ENCODE data around the gene AUTS2. TPM values are rescaled to one million over a fixed set of nuclear protein-coding genes. Genes with fewer than 3 reads are reported as not detected.

The AUTS2 gene
- total RNA-seq, 6 experiments from 2014 or later, result 10.4 to 32.0 (median 19.3) TPM

DNA sequence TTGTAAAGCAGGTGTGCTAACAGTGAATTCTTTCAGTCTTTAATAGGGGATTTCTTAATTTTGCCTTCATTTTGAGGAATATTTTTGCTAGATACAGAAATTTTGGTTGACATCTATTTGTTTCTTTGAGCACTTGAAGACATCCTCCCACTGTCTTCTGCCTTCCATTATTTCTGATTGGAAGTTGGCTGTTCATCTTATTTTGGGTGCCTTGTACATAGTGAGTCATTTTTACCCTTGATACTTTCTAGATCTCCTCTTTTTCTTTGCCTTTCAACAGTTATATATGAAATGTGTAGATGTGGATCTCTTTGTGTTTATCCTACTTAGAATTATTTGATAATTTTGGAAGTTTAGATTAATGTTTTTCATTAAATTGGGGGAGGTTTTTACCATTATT is 631.0 kb downstream of the AUTS2 start:
- H3K4me3 ChIP-seq, result no peak overlapping the region
- H3K27ac ChIP-seq, result no peak overlapping the region
- ATAC-seq, result no peak
- no peaks in the 10 kb centered on the region for H3K36me3 ChIP-seq
- no peak for DNase-seq
- H3K4me1 ChIP-seq, result no peaks in the 10 kb centered on the region
- no peaks in the 10 kb centered on the region for H3K27me3 ChIP-seq
- intact Hi-C loops (cut with DNase I), result no loop called here
- no peak for TF ChIP-seq POLR2A (IDR thresholded peaks at IDR 0.05)
- peaks cover 0 to 12% (median 0%) of the 10 kb centered on the region in 4 donors for H3K9me3 ChIP-seq

DNA sequence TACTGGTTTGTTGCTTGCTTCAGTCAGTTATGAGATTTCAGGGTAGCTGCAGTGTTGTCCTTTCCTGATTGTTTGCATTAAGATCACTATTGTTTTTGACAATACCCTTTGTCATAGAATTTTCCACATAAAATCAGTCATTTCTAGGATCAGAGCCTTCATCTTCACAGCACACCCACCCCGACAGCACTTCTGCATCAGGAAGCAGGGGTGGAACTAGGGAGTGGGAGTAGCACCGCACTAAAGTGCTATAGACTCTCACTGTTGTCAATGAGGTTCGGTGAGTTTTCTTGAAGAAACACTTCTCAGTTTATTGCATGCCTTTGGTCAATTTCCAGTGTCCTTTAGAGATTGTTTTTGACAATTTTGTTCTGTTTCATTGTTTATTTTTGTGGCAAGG is 632.5 kb downstream of the AUTS2 start:
- DNase-seq (no peak), ATAC-seq (no peak)
- H3K4me3 ChIP-seq, result no peak overlapping the region
- no peaks in the 10 kb centered on the region for H3K27me3 ChIP-seq
- TF ChIP-seq CTCF (IDR thresholded peaks at IDR 0.05) (no peak), POLR2A (IDR thresholded peaks at IDR 0.05) (no peak)
- H3K36me3 ChIP-seq, result no peaks in the 10 kb centered on the region
- peaks cover 0 to 12% (median 0%) of the 10 kb centered on the region in 4 donors for H3K9me3 ChIP-seq
- H3K4me1 ChIP-seq, result no peaks in the 10 kb centered on the region
- WGBS (ENCODE audit: insufficient coverage, low coverage, low lambda C conversion rate, missing lambda C conversion rate), result 84% methylated on average over 3 of the region's 3 CpGs
- H3K27ac ChIP-seq, result no peak overlapping the region
- intact Hi-C loops (cut with DNase I), result no loop called here

- 89% methylated on average over 5 of the region's 5 CpGs for whole genome bisulfite sequencing (ENCODE audit: insufficient coverage, low coverage, low lambda C conversion rate, missing lambda C conversion rate)
- intact Hi-C loops (cut with DNase I), result no loop called here
- DNase-seq (no peak), ATAC-seq (no peak)
- Histone ChIP-seq H3K36me3 (no peaks in the 10 kb centered on the region), H3K27ac (no peak overlapping the region), H3K4me1 (no peaks in the 10 kb centered on the region), H3K9me3 (peaks cover 0 to 12% (median 0%) of the 10 kb centered on the region in 4 donors), H3K27me3 (no peaks in the 10 kb centered on the region), H3K4me3 (no peak overlapping the region)
- TF ChIP-seq POLR2A (IDR thresholded peaks at IDR 0.05) (no peak), CTCF (IDR thresholded peaks at IDR 0.05) (no peak)
Measured at GRCh38 chr7:70233776-70234175, 635.5 kb downstream of the AUTS2 start.

DNA sequence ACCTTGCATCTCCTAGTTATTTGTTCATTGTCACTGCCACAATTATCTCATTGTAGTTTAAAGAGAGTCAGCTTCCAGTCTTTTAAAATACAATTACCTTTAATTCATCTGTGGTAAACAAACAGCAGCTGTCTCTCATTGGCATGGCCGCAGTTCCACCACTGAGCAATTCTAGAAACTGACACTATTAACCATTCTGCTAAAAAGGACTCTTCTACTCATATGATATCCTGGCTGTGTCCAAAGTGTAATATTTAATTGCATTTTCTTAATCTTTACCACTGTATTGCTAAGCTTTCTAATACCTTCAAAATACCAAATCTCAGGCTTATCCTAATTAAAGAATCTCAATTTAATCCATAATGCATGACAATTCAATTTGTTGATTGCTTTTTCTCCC is 639.0 kb downstream of the AUTS2 start:
- DNase-seq (no peak), ATAC-seq (no peak)
- no peak overlapping the region for H3K4me3 ChIP-seq
- WGBS (ENCODE audit: insufficient coverage, low coverage, low lambda C conversion rate, missing lambda C conversion rate), result 83% methylated on average over 1 of the region's 1 CpG
- TF ChIP-seq CTCF (IDR thresholded peaks at IDR 0.05) (no peak), POLR2A (IDR thresholded peaks at IDR 0.05) (no peak)
- no peaks in the 10 kb centered on the region for H3K36me3 ChIP-seq
- H3K9me3 ChIP-seq, result no peaks in the 10 kb centered on the region
- no peak overlapping the region for H3K27ac ChIP-seq
- no peaks in the 10 kb centered on the region for H3K4me1 ChIP-seq
- no peaks in the 10 kb centered on the region for H3K27me3 ChIP-seq
- intact Hi-C loops (cut with DNase I), result no loop called here

- no peak overlapping the region for H3K27ac ChIP-seq
- DNase-seq (no peak), ATAC-seq (no peak)
- H3K27me3 ChIP-seq, result no peaks in the 10 kb centered on the region
- H3K36me3 ChIP-seq, result no peaks in the 10 kb centered on the region
- no peaks in the 10 kb centered on the region for H3K4me1 ChIP-seq
- no peaks in the 10 kb centered on the region for H3K9me3 ChIP-seq
- no peak overlapping the region for H3K4me3 ChIP-seq
- 52% methylated on average over 8 of the region's 9 CpGs for WGBS (ENCODE audit: insufficient coverage, low coverage, low lambda C conversion rate, missing lambda C conversion rate)
- intact Hi-C loops (cut with DNase I), result no loop called here
- TF ChIP-seq POLR2A (IDR thresholded peaks at IDR 0.05) (no peak), CTCF (IDR thresholded peaks at IDR 0.05) (no peak)
Measured at GRCh38 chr7:70237831-70238575, 639.7 kb downstream of the AUTS2 start.
